OCI-LY7 (cell line): Measurements from ENCODE around the gene ZNF3. TPM values are rescaled to one million over a fixed set of nuclear protein-coding genes. Genes with fewer than 3 reads are reported as not detected.

Experiments used
- BruUV-seq: library from RNA; stranded (reverse); fragments of 400-500 nt; replicated peaks from 2 replicates; lab custom pipeline; 2021; lab: Mats Ljungman, UMichigan
- CTCF ChIA-PET: fragments of 300-600 bp; sonication (Branson Sonifier 250); formaldehyde crosslinking; loops from one replicate; lab custom pipeline; 2022; ENCODE audit warnings: antibody characterized with exemption; ENCODE audit not compliant: unreplicated experiment; lab: Charles Lee
- POLR2A ChIA-PET: fragments of 300-600 bp; sonication (Branson Sonifier 250); formaldehyde crosslinking; loops from one replicate; lab custom pipeline; 2022; ENCODE audit warnings: antibody characterized with exemption; lab: Charles Lee
- DNase-seq: peaks from one replicate; pipeline ENCODE4 v3.0.0-alpha.2; 2015; ENCODE audit warnings: low spot score
- H2AFZ ChIP-seq: fragments of 200-600 bp; sonication (generic), shearing (Covaris generic); 2 replicates; pipeline ENCODE4 v1.6.1; 2014; ENCODE audit warnings: mild to moderate bottlenecking, antibody characterized with exemption, low read length, moderate library complexity
- H3K27ac ChIP-seq: fragments of 200-600 bp; sonication (generic); 2 replicates; pipeline ENCODE4 v1.5.1; 2014; ENCODE audit warnings: mixed run types, low read depth, mild to moderate bottlenecking, moderate library complexity, low read length, inconsistent platforms; ENCODE audit not compliant: poor library complexity, severe bottlenecking
- H3K36me3 ChIP-seq: fragments of 200-600 bp; sonication (generic); 2 replicates; pipeline ENCODE4 v1.6.1; 2014; ENCODE audit warnings: mild to moderate bottlenecking, antibody characterized with exemption, low read length, moderate library complexity, mixed read lengths; ENCODE audit not compliant: insufficient read depth
- H3K4me1 ChIP-seq: fragments of 200-600 bp; sonication (generic); 2 replicates; pipeline ENCODE4 v1.5.1; 2014; ENCODE audit warnings: mild to moderate bottlenecking, low read length; ENCODE audit not compliant: insufficient read depth, poor library complexity, severe bottlenecking
- H3K4me2 ChIP-seq: fragments of 200-600 bp; sonication (generic); 2 replicates; pipeline ENCODE4 v1.6.1; 2014; ENCODE audit warnings: mild to moderate bottlenecking, low read length
- H3K4me3 ChIP-seq: fragments of 200-600 bp; sonication (generic); 2 replicates; pipeline ENCODE4 v1.5.1; 2014; ENCODE audit warnings: mild to moderate bottlenecking, low read depth, low read length; ENCODE audit not compliant: poor library complexity, severe bottlenecking
- H3K79me2 ChIP-seq: fragments of 200-600 bp; sonication (generic); 2 replicates; pipeline ENCODE4 v1.6.1; 2016; ENCODE audit warnings: low read depth, mild to moderate bottlenecking, low read length, moderate library complexity, mixed read lengths; ENCODE audit not compliant: insufficient read depth
- H3K9me2 ChIP-seq: fragments of 200-600 bp; sonication (generic); 2 replicates; pipeline ENCODE4 v1.6.1; 2016; ENCODE audit warnings: mild to moderate bottlenecking, low read length, mixed read lengths; ENCODE audit not compliant: insufficient read depth
- H3K9me3 ChIP-seq: fragments of 200-600 bp; sonication (generic); 2 replicates; pipeline ENCODE4 v1.6.1; 2014; ENCODE audit warnings: mild to moderate bottlenecking, mixed run types, low read length, mixed read lengths
- H4K20me1 ChIP-seq: fragments of 200-600 bp; sonication (generic); 2 replicates; pipeline ENCODE4 v1.6.1; 2014; ENCODE audit warnings: mild to moderate bottlenecking, antibody characterized with exemption, low read length, moderate library complexity, mixed read lengths; ENCODE audit not compliant: insufficient read depth
- EZH2phosphoT487 ChIP-seq: fragments of 200-600 bp; sonication (generic); IDR thresholded peaks from 2 replicates; pipeline ENCODE4 v1.6.1; 2018; ENCODE audit warnings: low read depth, borderline replicate concordance, mild to moderate bottlenecking, mixed run types, antibody characterized with exemption, low read length, moderate library complexity, mixed read lengths
- intact Hi-C: fragments of 100-400 bp; cut with micrococcal nuclease; formaldehyde crosslinking; loops from one replicate; pipeline ENCODE4 v1.10.0; 2022; ENCODE audit not compliant: unreplicated experiment
- total RNA-seq, 2 experiments: library from RNA; depleted of rRNA in 1 of 2; stranded (reverse); fragments of >200 nt in 1 of 2; shearing (Covaris generic) in 1 of 2; gene quantifications; 2 replicates each; pipeline ENCODE4 v1.2.3, GENCODE V29; 2014 to 2022
- TF ChIP-seq, protein P1 (sequence below): fragments of 200-600 bp; sonication (generic); conservative IDR thresholded peaks from 2 replicates; pipeline ENCODE4 v1.5.1; 2014; ENCODE audit warnings: mild to moderate bottlenecking, antibody characterized with exemption, low read length, moderate library complexity, mixed read lengths

The ZNF3 gene
- total RNA-seq, 2 experiments from 2014 or later = 19.8 to 23.7 TPM

DNA sequence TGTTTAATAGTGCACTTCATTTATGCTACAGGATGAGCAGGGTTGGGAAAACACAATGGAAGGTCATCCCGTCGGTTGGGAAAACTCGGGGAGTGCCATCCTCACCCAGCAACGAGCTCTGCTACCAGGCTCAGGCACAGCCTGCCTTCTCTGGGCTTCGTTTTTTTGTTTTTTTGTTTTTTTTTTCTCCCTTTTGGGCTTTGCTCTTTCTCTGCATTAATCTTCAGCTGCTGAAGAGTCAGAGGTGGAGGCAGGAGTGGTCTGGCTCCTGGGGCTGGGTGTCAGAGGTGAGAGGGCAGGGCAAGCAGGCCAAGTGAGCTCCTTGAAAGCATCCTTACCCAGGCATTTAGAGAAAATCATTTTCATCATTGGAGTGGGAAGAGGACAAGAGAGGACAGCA lies 11.5 kb downstream of the ZNF3 start:
- H3K36me3 ChIP-seq = peaks cover 62% of the 10 kb centered on the region
- DNase-seq = no peak
- intact Hi-C loops = no loop called here
- H3K9me2 ChIP-seq = no peaks in the 10 kb centered on the region
- H4K20me1 ChIP-seq = no peaks in the 10 kb centered on the region
- H3K4me3 ChIP-seq = no peak overlapping the region
- H3K9me3 ChIP-seq = no peaks in the 10 kb centered on the region
- no TSS peak for BruUV-seq
- H3K4me1 ChIP-seq = no peaks in the 10 kb centered on the region
- ChIA-PET POLR2A (interaction anchor here (0.8 kb wide), 1 partner anchor 109 kb away, joined by 3 read pairs; no protein-coding TSS in a partner anchor), CTCF (no interaction called here)
- TF ChIP-seq, protein P1, sequence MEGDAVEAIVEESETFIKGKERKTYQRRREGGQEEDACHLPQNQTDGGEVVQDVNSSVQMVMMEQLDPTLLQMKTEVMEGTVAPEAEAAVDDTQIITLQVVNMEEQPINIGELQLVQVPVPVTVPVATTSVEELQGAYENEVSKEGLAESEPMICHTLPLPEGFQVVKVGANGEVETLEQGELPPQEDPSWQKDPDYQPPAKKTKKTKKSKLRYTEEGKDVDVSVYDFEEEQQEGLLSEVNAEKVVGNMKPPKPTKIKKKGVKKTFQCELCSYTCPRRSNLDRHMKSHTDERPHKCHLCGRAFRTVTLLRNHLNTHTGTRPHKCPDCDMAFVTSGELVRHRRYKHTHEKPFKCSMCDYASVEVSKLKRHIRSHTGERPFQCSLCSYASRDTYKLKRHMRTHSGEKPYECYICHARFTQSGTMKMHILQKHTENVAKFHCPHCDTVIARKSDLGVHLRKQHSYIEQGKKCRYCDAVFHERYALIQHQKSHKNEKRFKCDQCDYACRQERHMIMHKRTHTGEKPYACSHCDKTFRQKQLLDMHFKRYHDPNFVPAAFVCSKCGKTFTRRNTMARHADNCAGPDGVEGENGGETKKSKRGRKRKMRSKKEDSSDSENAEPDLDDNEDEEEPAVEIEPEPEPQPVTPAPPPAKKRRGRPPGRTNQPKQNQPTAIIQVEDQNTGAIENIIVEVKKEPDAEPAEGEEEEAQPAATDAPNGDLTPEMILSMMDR = no peak
- no peak for TF ChIP-seq EZH2phosphoT487
- H3K27ac ChIP-seq = no peak overlapping the region
- H2AFZ ChIP-seq = no peak overlapping the region
- no peaks in the 10 kb centered on the region for H3K79me2 ChIP-seq
- H3K4me2 ChIP-seq = no peak overlapping the region

DNA sequence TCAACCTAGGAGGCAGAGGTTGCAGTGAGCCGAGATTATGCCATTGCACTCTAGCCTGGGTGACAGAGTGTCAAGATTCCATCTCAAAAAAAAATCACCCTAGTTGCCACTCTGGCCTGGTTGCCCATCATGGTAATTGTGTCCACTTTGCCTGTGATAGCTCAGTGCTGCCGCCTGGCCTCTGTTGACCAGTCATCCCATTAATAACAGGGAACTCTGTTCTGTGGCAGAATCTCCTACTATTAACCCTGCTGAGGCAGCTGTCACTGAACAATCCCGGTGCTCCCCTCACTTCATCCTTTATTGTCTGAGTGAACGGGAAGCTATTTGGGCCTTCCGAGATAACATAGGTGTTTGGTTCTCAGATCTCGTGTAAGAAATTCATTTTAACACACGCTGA lies 14.6 kb downstream of the ZNF3 start:
- Histone ChIP-seq H3K79me2 (no peaks in the 10 kb centered on the region), H4K20me1 (no peaks in the 10 kb centered on the region), H3K4me2 (no peak overlapping the region), H3K36me3 (peaks cover 46% of the 10 kb centered on the region), H3K27ac (no peak overlapping the region), H3K4me3 (no peak overlapping the region), H3K9me2 (no peaks in the 10 kb centered on the region), H3K4me1 (no peaks in the 10 kb centered on the region), H3K9me3 (no peaks in the 10 kb centered on the region), H2AFZ (no peak overlapping the region)
- no peak for TF ChIP-seq EZH2phosphoT487
- TF ChIP-seq, protein P1 = no peak
- DNase-seq = no peak
- ChIA-PET CTCF (no interaction called here), POLR2A (no interaction called here)
- intact Hi-C loops = no loop called here
- no TSS peak for BruUV-seq

DNA sequence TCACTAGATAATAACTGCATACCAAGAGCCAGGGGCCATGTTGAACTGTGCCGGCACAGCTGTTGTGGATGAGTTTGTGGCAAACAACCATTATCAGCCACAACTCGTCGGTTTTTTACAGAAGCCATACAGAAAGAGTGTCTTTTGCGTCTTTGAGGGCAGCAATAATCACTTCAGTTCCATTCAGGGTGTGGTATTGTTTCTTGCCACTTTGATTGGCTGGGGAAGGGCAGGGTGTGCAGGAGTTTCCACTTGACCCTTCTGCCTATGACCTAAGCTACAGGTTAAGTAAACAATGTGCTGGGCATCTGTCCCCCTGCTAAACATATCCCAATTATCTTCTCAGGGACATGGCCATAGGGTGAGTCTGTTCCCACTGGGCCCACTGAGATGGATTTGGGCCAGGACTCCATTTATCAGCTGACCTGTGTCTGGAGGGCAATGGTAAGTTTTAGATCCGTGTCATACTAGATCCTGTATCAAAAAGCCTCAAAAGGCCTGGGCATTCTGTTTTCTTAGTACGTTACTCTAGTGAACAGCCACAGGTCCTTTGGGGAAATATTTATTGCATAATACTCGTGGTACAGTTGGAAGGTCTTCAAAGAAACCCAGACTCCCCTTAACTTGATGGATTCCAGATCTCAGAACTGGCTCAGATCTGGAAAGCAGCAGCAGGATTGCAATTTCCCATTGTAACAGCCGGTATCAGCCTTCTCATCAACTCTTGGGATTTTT lies 15.9 kb downstream of the ZNF3 start:
- H3K9me2 ChIP-seq = no peaks in the 10 kb centered on the region
- no peak overlapping the region for H2AFZ ChIP-seq
- no peak for DNase-seq
- H3K79me2 ChIP-seq = no peaks in the 10 kb centered on the region
- BruUV-seq = no TSS peak
- POLR2A ChIA-PET = no interaction called here
- H3K36me3 ChIP-seq = peaks cover 32% of the 10 kb centered on the region
- intact Hi-C loops = no loop called here
- no peak overlapping the region for H3K4me2 ChIP-seq
- no peak overlapping the region for H3K27ac ChIP-seq
- no peaks in the 10 kb centered on the region for H4K20me1 ChIP-seq
- H3K9me3 ChIP-seq = no peaks in the 10 kb centered on the region
- H3K4me3 ChIP-seq = no peak overlapping the region
- TF ChIP-seq, protein P1 = no peak
- TF ChIP-seq EZH2phosphoT487 = no peak
- no peaks in the 10 kb centered on the region for H3K4me1 ChIP-seq
- CTCF ChIA-PET = no interaction called here
